B cell (primary cell): Measurements from ENCODE around the gene GLB1L3. TPM values are rescaled to one million over a fixed set of nuclear protein-coding genes. Genes with fewer than 3 reads are reported as not detected.
"Not testable (repeated sequence)": the region's sequence is repeated elsewhere in the genome, so short reads cannot be mapped to it uniquely, and the experiment has no call there.

Source experiments
- ATAC-seq: fragments of 200-7000 bp; cut with Tn5 transposase; one replicate; pipeline ENCODE4 v1.10.0; 2021; ENCODE audit warnings: low read depth, mild to moderate bottlenecking, moderate number of reproducible peaks, moderate library complexity
- CTCF ChIA-PET: fragments of 350-600 bp; sonication (Branson Sonifier 250); formaldehyde crosslinking; loops from one replicate; lab custom pipeline; 2021; ENCODE audit warnings: antibody characterized with exemption, inconsistent platforms; lab: Charles Lee
- POLR2A ChIA-PET: fragments of 350-600 bp; sonication (Branson Sonifier 250); formaldehyde crosslinking; loops from one replicate; lab custom pipeline; 2021; ENCODE audit warnings: antibody characterized with exemption; lab: Charles Lee
- DNase-seq: peaks from one replicate; pipeline ENCODE4 v3.0.0; 2013
- H2AFZ ChIP-seq: 2 replicates; pipeline ENCODE4 v1.6.1; 2012; ENCODE audit warnings: mild to moderate bottlenecking, low read depth, low read length; ENCODE audit not compliant: insufficient read depth, poor library complexity, severe bottlenecking
- H3K27ac ChIP-seq, 2 donors: 1 replicate in 1 of 2; 2 replicates in 1 of 2; pipeline ENCODE4 v1.5.1; 2012 to 2013; ENCODE audit warnings: low read length in 2 of 2, mild to moderate bottlenecking in 2 of 2, moderate library complexity in 1 of 2
- H3K27me3 ChIP-seq, 4 experiments: fragments of 200-600 bp in 1 of 4; sonication (generic) in 1 of 4; replicated peaks in 1 of 4; 1 replicate in 2 of 4; 2 replicates in 2 of 4; pipeline versions ENCODE4 v1.6.1 to v1.7.0; 2013 to 2016; ENCODE audit warnings: low read length in 3 of 4, mild to moderate bottlenecking in 2 of 4, mixed read lengths in 1 of 4, moderate library complexity in 1 of 4; ENCODE audit not compliant: insufficient read depth in 4 of 4, control insufficient read depth in 3 of 4; ENCODE audit errors: control extremely low read depth in 1 of 4
- H3K36me3 ChIP-seq, 2 experiments: replicated peaks in 1 of 2; 1 replicate in 1 of 2; 2 replicates in 1 of 2; pipeline versions ENCODE4 v1.6.1 to v1.7.1; 2013; ENCODE audit warnings: low read length in 1 of 2; ENCODE audit not compliant: insufficient read depth in 2 of 2, control insufficient read depth in 1 of 2; ENCODE audit errors: control extremely low read depth in 1 of 2, extremely low read depth in 1 of 2
- H3K4me1 ChIP-seq, 2 donors: fragments of 200-600 bp in 1 of 2; sonication (generic) in 1 of 2; 1 replicate in 1 of 2; 2 replicates in 1 of 2; pipeline versions ENCODE4 v1.5.1 to v1.6.1; 2013 to 2017; ENCODE audit warnings: low read length in 2 of 2; ENCODE audit not compliant: control insufficient read depth in 2 of 2, insufficient read depth in 2 of 2
- H3K4me2 ChIP-seq: replicated peaks from 2 replicates; pipeline ENCODE3; 2012; ENCODE audit warnings: mild to moderate bottlenecking, low read depth, low read length; ENCODE audit not compliant: poor library complexity, severe bottlenecking
- H3K4me3 ChIP-seq, 5 experiments: fragments of 200-600 bp in 1 of 5; sonication (generic) in 1 of 5; 1 replicate in 3 of 5; 2 replicates in 2 of 5; pipeline versions ENCODE4 v1.5.1 to v1.7.0; 2011 to 2016; ENCODE audit warnings: low read length in 4 of 5, mild to moderate bottlenecking in 4 of 5, low read depth in 2 of 5, control low read depth in 1 of 5, moderate library complexity in 1 of 5; ENCODE audit not compliant: insufficient read depth in 1 of 5; ENCODE audit errors: control extremely low read depth in 1 of 5, extremely low read depth in 1 of 5
- H3K79me2 ChIP-seq: fragments of 200-600 bp; sonication (generic); one replicate; pipeline ENCODE4 v1.6.0; 2016; ENCODE audit warnings: low read length; ENCODE audit not compliant: control insufficient read depth, insufficient read depth
- H3K9ac ChIP-seq: fragments of 200-600 bp; sonication (generic); 2 replicates; pipeline ENCODE4 v1.6.1; 2017; ENCODE audit warnings: mild to moderate bottlenecking, low read length, moderate library complexity
- H3K9me3 ChIP-seq, 3 donors: one replicate each; pipeline versions ENCODE4 v1.6.1 to v1.7.1; 2013; ENCODE audit warnings: low read length in 2 of 3; ENCODE audit not compliant: control insufficient read depth in 2 of 3, insufficient read depth in 1 of 3; ENCODE audit errors: control extremely low read depth in 1 of 3
- H4K20me1 ChIP-seq: 2 replicates; pipeline ENCODE4 v1.6.0; 2012; ENCODE audit warnings: mild to moderate bottlenecking, low read length; ENCODE audit not compliant: insufficient read depth, control insufficient read depth, poor library complexity, severe bottlenecking
- H3K27ac Mint-ChIP-seq: one replicate; pipeline ENCODE4 v1.8.0; 2021; ENCODE audit warnings: mixed read lengths
- H3K27me3 Mint-ChIP-seq: one replicate; pipeline ENCODE4 v1.8.0; 2021; ENCODE audit warnings: mixed read lengths
- H3K4me1 Mint-ChIP-seq: one replicate; pipeline ENCODE4 v1.8.0; 2021; ENCODE audit warnings: mixed read lengths
- H3K4me3 Mint-ChIP-seq: one replicate; pipeline ENCODE4 v1.8.0; 2021; ENCODE audit warnings: mixed read lengths
- H3K9me3 Mint-ChIP-seq: one replicate; pipeline ENCODE4 v1.8.0; 2022; ENCODE audit warnings: mixed read lengths; ENCODE audit not compliant: insufficient read depth
- EZH2 ChIP-seq: IDR thresholded peaks from 2 replicates; pipeline ENCODE4 v1.6.1; 2012; ENCODE audit warnings: borderline replicate concordance, low read depth, mild to moderate bottlenecking, moderate library complexity, low read length; ENCODE audit not compliant: insufficient read depth, poor library complexity, severe bottlenecking
- WGBS: methylation state at CpG from one replicate; pipeline ENCODE4 v1.1.5; 2013; ENCODE audit warnings: missing lambda C conversion rate; ENCODE audit not compliant: insufficient coverage; 5-methylcytosine and 5-hydroxymethylcytosine counted together
- intact Hi-C: fragments of 100-400 bp; cut with micrococcal nuclease; formaldehyde crosslinking; loops from one replicate; pipeline ENCODE4 v1.10.0; 2022
- polyA plus RNA-seq: library from polyadenylated mRNA; depleted of rRNA; stranded (reverse); fragments of >200 nt; gene quantifications from 2 replicates; pipeline ENCODE4 v1.2.3, GENCODE V29; 2012
- total RNA-seq, 2 donors: library from RNA; stranded (reverse); fragments of 120-200 nt in 1 of 2; gene quantifications; 1 replicate in 1 of 2; 2 replicates in 1 of 2; pipeline versions ENCODE4 v1.2.3 to v1.2.4, GENCODE V29; 2013 to 2022
- TF ChIP-seq, protein P1 (sequence below): fragments of 200-600 bp; IDR thresholded peaks from one replicate; pipeline ENCODE4 v1.8.0; 2022; ENCODE audit warnings: antibody characterized with exemption, mild to moderate bottlenecking

GLB1L3 gene
- total and polyA plus RNA-seq, 2 donors (not counting 1 experiment from before 2014, with no cell fraction given): not detected

DNA sequence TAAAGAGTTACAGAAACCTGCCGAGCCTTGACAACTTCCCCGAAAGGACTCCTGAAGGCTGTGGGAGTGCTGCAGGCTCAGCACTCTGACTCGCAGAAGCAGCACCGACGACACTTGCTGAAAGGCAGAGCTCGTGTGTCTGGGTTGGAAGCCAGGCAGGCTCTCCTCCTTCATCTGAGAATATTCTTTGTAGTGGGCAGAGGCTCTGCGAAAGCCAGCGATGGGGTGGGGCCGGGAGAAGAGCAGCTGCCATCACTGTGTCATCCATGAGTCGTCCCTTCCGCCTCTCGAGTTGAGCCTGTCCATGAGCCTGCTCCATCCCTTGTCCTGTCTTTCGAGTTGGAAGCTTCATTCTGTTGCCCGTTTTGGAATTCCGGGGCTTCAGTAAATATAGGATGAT, 67.5 kb downstream of the GLB1L3 start:
- intact Hi-C loops: no loop called here
- H3K4me3 ChIP-seq: no peak overlapping the region
- H2AFZ ChIP-seq: no peak overlapping the region
- Mint-ChIP-seq H3K9me3 (no peaks in the 10 kb centered on the region), H3K4me1 (no peaks in the 10 kb centered on the region), H3K27me3 (peaks cover 3% of the 10 kb centered on the region), H3K4me3 (no peak overlapping the region), H3K27ac (no peak overlapping the region)
- DNase-seq: no peak
- no peaks in the 10 kb centered on the region for H3K36me3 ChIP-seq
- no peaks in the 10 kb centered on the region for H4K20me1 ChIP-seq
- 88% methylated on average over 13 of the region's 15 CpGs for WGBS
- no peak overlapping the region for H3K4me2 ChIP-seq
- ATAC-seq: no peak
- no peak overlapping the region for H3K27ac ChIP-seq
- H3K4me1 ChIP-seq: no peaks in the 10 kb centered on the region
- H3K9me3 ChIP-seq: peaks cover 0 to 3% (median 0%) of the 10 kb centered on the region in 3 donors
- TF ChIP-seq EZH2: no peak
- TF ChIP-seq, protein P1, sequence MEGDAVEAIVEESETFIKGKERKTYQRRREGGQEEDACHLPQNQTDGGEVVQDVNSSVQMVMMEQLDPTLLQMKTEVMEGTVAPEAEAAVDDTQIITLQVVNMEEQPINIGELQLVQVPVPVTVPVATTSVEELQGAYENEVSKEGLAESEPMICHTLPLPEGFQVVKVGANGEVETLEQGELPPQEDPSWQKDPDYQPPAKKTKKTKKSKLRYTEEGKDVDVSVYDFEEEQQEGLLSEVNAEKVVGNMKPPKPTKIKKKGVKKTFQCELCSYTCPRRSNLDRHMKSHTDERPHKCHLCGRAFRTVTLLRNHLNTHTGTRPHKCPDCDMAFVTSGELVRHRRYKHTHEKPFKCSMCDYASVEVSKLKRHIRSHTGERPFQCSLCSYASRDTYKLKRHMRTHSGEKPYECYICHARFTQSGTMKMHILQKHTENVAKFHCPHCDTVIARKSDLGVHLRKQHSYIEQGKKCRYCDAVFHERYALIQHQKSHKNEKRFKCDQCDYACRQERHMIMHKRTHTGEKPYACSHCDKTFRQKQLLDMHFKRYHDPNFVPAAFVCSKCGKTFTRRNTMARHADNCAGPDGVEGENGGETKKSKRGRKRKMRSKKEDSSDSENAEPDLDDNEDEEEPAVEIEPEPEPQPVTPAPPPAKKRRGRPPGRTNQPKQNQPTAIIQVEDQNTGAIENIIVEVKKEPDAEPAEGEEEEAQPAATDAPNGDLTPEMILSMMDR: no peak
- no peak overlapping the region for H3K9ac ChIP-seq
- CTCF ChIA-PET: no interaction called here
- H3K27me3 ChIP-seq: no peaks in the 10 kb centered on the region
- POLR2A ChIA-PET: no interaction called here
- no peaks in the 10 kb centered on the region for H3K79me2 ChIP-seq

DNA sequence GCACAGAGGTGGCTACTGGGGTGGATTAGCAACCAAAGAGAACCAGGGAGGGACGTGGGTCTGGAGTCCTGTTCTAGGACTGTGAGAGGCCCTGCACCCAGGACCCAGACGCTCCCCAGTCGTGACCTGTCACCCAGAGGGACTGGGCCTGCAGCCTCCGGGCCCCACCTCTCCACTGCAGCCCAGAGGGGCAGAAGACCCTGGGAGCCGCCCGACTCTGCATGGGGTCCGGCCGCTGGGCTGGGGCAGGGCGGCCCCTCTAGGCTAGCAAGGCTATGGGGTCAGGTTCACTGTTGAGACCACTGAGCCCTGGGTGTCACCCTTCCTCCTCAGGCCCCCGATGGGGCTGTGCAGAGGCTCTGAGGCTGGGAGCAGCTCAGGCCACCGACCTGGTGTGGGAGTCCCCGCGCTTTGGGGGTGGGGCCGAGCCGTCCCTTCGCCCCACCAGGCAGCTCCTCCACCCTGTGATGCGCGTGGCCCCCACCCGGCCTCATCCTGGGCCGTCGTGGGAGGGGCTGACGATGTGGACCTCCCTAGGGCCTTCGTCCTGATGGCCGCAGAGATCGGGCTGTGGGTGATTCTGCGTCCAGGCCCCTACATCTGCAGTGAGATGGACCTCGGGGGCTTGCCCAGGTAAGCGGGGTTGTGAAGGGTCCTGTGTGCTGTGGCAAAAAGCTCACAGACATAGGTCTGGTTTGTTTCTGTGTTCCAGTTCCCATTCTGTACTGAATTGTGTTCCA, 68.5 kb downstream of the GLB1L3 start:
- H3K9me3 ChIP-seq, H3K27ac Mint-ChIP-seq, CTCF ChIA-PET, H3K79me2 ChIP-seq, H3K27me3 ChIP-seq, H3K4me1 Mint-ChIP-seq, ATAC-seq, DNase-seq, H3K36me3 ChIP-seq, intact Hi-C loops, POLR2A ChIA-PET, H3K4me3 Mint-ChIP-seq, H3K9me3 Mint-ChIP-seq, H3K4me3 ChIP-seq, H3K9ac ChIP-seq, H3K4me1 ChIP-seq, H2AFZ ChIP-seq, H4K20me1 ChIP-seq, H3K27me3 Mint-ChIP-seq, H3K27ac ChIP-seq, H3K4me2 ChIP-seq: not testable (repeated sequence)
- WGBS: 88% methylated on average over 23 of the region's 28 CpGs
